Dedifferentiated amniotic fluid mesenchymal stem cell (primary cell): ENCODE measurements around the gene EEF1A2.
"Not testable (repeated sequence)": the region's sequence is repeated elsewhere in the genome, so short reads cannot be mapped to it uniquely, and the experiment has no call there.

Experiments
- DNase-seq: peaks from one replicate; pipeline ENCODE4 v3.0.0-alpha.2; 2016; ENCODE audit errors: extremely low spot score

EEF1A2 gene

GRCh38 chr20:63487116-63487764 is 11.6 kb downstream of the EEF1A2 start:
- no peak for DNase-seq

- DNase-seq, result no peak
Observed at GRCh38 chr20:63486300-63486855, 12.5 kb downstream of the EEF1A2 start.

DNA sequence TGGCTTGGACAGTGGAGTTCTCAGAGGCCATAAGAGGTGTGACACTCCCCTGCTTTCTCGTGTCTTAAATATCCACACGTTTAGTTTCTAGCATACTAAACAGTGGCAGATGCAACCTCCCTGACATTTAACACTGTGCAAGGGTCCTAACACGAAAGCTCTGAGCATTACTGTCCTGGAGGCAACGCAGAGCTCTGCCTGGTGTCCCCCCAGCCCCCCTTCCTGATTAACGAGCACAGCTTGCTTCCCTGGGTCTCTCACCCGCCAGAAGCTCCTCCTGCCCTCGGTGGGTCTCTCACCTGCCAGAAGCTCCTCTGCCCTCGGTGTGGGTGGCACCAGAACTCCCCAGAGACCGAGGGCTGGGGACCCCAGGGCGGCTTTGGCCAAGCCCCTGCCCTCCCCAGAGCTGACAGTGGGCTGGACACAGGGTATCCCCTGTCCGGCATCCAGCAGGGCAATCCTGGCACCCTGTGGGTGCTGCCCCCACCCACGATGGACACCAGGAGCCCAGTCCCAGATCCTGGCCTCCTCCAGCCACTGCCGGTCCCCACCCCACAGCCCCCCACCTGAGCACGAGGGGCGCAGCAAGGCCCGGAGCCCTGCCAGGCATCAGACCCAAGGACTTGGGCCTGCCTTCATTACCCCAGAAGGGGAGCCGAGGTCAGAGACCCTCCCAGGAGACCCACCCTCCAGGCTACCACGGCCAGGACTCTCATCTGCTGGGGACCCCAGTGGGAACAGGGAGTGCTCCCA is 14.1 kb downstream of the EEF1A2 start:
- DNase-seq, result no peak

DNA sequence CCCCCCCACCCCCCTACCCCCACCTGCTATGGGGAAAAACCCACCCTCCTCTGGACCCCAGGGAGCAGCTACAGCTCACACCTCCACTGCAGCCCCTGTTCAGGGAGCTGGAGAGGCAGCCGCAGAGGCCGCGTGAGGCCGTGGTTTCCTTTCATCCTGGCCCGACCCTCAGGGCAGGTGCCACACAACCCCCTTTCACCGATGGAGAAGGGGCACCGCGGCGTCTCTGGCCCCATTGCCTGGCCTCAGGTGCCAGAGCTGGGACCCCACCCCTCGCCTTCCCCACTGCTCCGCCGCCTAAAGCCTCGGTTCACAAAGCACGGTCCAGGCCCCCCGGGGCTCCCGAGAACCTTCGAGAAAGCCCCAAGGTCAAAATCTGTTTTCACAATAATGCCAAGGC is 14.6 kb downstream of the EEF1A2 start:
- DNase-seq, result no peak

DNA sequence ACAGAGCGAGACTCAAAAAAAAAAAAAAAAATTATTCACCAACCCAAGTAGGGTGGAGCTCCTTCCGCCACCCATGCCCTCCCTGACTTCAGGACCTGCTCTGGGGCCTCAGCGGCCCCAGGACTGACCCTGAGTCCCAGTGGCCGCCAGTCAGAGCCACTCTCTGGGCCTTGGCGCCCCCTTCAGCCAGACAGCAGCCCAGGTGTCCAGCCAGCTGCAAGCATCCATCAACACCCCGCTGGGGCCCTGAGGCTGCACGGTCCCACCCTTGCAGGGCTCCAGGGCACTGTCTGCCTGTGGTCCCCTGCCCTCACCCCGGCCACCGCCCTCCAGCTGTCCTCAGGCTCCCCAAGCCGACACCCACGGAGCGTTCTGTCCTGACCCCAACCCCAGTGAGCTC is 15.0 kb downstream of the EEF1A2 start:
- DNase-seq, result no peak

GRCh38 chr20:63482021-63482587 is 16.8 kb downstream of the EEF1A2 start:
- DNase-seq, result no peak

DNA sequence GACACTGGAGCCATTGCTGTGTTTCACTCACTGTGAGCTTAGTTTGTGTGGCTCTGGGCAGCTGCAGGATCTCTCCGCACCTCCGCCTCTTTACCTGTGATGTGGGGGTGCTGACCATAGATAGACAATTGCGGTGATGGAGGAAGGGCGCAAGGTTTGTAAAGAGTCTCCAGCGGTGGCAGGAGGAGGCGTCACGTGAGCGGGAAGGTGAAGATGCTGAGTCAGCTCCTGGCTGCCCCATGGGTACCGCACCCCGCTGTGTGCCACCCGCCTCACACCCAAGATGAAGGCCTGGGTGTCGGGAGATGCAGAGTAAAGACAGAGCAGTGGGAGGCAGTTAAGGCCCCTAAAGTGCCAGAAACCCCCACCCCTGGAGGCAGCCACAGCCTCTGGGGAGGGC is 17.4 kb downstream of the EEF1A2 start:
- no peak for DNase-seq

DNA sequence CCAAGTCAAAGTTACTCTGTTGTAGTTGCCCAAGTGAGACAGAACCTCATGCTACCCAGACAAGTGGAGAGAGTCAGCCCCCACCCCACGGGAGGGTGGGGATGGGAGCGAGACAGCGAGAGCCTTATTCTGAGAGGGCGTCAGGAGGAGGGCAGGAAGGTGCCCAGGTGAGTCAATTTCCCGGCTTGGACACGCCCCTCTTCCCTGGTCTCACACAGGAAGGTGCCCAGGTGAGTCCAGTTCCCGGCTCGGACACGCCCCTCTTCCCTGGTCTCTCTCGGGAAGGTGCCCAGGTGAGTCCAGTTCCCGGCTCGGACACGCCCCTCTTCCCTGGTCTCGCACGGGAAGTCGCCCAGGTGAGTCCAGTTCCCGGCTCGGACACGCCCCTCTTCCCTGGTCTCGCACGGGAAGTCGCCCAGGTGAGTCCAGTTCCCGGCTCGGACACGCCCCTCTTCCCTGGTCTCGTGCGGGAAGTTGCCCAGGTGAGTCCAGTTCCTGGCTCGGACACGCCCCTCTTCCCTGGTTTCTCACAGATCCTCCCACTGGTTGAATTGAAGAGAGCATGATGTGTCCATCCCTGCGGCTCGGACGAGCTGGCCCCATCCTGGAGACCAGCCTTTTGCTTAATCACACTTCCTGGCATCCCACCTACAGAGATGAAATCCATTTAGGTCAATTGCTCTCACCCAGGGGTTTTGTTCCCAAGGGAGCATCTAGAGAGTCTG is 19.0 kb downstream of the EEF1A2 start:
- DNase-seq, result not testable (repeated sequence)

- DNase-seq, result no peak
Observed at GRCh38 chr20:63478346-63479302, 20.3 kb downstream of the EEF1A2 start.

GRCh38 chr20:63477944-63478343 is 20.9 kb downstream of the EEF1A2 start:
- no peak for DNase-seq

- no peak for DNase-seq
Observed at GRCh38 chr20:63477061-63477616, 21.7 kb downstream of the EEF1A2 start.

DNA sequence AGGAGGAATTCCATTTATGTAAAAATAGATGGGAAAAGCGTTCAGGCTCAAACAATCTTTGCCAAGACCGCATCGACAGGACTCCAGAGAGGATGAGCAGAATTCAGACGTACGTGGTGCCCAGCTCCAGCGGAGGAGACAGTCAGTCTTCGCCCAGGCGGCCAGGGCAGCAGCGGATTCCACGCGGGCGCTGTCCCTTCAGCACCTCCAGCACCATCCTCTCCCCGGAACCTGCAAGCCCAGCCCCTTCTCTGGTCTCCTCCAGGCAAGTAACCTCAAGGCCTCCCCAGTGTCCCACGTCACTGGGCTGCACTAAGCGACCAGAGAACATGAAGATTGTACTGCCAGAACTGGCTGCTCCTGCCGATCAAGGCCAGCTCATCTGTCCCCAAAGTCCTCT is 23.7 kb downstream of the EEF1A2 start:
- DNase-seq, result no peak

DNA sequence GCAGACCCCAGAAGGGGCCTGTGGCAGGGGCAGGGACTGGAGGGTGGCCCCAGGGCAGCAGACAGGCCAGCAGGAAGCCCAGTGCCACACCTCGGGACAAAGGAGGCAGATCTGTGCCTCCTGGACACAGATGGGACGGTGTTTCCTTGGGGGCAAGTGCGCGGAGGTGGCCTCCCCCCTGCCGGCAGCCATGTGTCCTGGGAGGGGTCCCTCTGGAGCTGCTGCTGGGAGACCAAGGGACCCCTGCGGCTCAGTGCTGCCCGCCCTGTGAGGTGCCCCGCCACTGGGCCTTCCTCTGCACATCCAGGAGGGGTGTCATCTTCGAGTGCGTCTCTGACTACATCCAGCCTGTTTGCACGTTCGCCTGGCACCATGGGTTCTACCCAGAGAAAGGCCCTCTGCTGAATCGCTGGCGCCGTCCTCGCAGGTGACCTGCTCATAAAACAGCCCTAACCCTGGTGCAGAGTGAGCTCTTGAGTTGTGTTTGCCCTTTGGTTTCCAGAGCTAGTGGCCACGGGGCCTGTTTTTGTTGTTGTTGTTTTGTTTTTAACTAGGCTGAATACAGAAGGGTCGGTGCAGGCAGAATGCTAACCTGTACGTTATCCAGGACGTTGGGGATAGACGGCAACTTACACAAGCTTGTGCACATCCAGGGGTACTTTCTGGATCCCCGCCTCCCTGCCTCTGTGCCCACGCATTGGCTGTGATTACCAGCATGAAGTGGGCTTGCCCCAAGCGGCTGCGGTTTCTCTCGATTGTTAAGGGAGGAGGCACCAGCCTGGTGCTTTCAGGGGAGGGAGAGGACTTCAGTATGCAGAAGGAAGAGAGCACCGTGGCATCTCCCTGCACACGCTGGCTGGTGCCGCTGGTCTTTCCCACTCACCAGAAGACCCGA is 25.1 kb downstream of the EEF1A2 start:
- no peak for DNase-seq

- no peak for DNase-seq
Observed at GRCh38 chr20:63472862-63473390, 26.0 kb downstream of the EEF1A2 start.

GRCh38 chr20:63471981-63472831 is 26.7 kb downstream of the EEF1A2 start, which contains the start of gene KCNQ2:
Gene KCNQ2, minus strand, starts transcription at chr20:63472655. Its CDS starts 192 bp downstream, at chr20:63472463.
- no peak for DNase-seq

DNA sequence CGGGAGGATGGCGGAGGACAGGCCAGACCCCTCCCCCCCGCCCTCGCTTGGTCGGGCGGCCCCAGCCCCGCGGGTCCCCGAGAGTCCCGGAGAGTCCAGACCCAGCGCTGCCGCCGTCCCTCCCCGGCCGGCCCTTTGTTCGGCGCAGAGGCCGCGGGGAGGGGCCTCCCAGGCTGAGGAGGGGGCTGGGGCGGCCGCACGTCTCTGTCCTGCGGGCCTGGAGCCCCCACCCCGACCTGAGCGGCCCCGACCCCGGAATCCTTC is 27.2 kb downstream of the EEF1A2 start:
- no peak for DNase-seq

- no peak for DNase-seq
Observed at GRCh38 chr20:63471002-63471716, 27.7 kb downstream of the EEF1A2 start.

- DNase-seq, result no peak
Observed at GRCh38 chr20:63470410-63470809, 28.5 kb downstream of the EEF1A2 start.
